OCI-LY7 (cell line): ENCODE data around the gene HS6ST3.

Experiments
- CTCF ChIP-seq: fragments of 200-600 bp; sonication (generic); conservative IDR thresholded peaks from 2 replicates; pipeline ENCODE4 v1.5.1; 2014; ENCODE audit warnings: mild to moderate bottlenecking, antibody characterized with exemption, low read length, moderate library complexity, mixed read lengths
- EZH2phosphoT487 ChIP-seq: fragments of 200-600 bp; sonication (generic); IDR thresholded peaks from 2 replicates; pipeline ENCODE4 v1.6.1; 2018; ENCODE audit warnings: low read depth, borderline replicate concordance, mild to moderate bottlenecking, mixed run types, antibody characterized with exemption, low read length, moderate library complexity, mixed read lengths

GRCh38 chr13:96646101-96646500, 556.2 kb downstream of the HS6ST3 start:
- TF ChIP-seq CTCF: no peak
- TF ChIP-seq EZH2phosphoT487: no peak
